HG02973 (cell line): ENCODE results near the gene KBTBD6.
"Not testable (repeated sequence)": the region's sequence is repeated elsewhere in the genome, so short reads cannot be mapped to it uniquely, and the experiment has no call there.

Experiments used
- ATAC-seq: cut with Tn5 transposase; IDR thresholded peaks from one replicate; pipeline ENCODE4 v1.9.1; 2021; ENCODE audit warnings: moderate library complexity; ENCODE audit not compliant: unreplicated experiment

KBTBD6 gene, protein sequence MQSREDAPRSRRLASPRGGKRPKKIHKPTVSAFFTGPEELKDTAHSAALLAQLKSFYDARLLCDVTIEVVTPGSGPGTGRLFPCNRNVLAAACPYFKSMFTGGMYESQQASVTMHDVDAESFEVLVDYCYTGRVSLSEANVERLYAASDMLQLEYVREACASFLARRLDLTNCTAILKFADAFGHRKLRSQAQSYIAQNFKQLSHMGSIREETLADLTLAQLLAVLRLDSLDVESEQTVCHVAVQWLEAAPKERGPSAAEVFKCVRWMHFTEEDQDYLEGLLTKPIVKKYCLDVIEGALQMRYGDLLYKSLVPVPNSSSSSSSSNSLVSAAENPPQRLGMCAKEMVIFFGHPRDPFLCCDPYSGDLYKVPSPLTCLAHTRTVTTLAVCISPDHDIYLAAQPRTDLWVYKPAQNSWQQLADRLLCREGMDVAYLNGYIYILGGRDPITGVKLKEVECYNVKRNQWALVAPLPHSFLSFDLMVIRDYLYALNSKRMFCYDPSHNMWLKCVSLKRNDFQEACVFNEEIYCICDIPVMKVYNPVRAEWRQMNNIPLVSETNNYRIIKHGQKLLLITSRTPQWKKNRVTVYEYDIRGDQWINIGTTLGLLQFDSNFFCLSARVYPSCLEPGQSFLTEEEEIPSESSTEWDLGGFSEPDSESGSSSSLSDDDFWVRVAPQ

GRCh38 chr13:41132512-41133152, at the start of gene KBTBD6:
TSS of gene KBTBD6 (minus strand) at chr13:41132802. CDS start at chr13:41132511, 291 bp downstream.
- ATAC-seq = peak; percentile 94

DNA sequence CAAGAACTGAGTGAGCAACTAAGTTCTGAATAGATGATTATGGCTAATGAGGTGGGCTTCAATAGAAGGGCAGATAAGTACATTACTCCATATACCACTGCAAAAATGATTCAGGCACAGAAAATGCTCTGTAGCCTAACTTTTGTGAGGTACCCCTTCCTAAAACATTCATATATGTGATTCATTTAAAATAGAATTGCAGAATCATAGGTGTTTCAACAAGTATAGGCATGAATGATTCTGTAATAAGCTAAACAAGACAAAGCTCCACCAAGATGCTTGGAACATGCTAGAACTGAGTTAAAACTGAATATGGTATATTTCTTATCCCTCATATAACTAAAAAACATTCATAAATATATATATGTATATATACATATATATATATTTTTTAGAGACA, 49.6 kb upstream of the KBTBD6 start:
- ATAC-seq = no peak

DNA sequence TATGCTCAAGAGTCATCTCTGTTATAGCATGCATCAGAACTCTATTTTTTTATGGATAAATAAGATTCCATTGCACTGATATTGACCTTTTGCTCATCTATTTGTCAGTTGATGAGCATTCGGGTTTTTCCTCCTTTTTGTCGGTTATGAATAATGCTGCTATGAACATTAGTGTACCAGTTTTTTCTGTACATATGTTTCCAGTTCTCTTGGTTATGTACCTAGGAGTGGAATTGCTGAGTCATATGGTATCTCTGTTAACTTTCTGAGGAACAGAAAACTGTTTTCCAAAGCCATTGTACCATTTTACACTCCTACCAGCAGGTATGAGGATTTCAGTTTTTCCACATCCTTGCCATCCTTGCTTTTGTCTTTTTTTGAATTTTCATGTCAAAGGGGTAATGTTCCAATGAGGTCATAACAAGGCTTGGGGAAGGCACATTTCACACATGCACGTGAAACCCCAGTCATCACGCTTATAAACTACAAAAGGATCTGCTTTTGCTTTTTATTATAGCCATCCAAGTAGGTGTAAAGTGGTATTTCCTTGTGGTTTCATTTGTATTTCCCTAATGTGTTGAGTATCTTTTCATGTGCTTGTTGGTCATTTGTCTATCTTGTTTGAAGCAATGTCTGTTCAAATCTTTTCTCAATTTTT, 47.1 kb upstream of the KBTBD6 start:
- ATAC-seq = no peak

GRCh38 chr13:41178040-41178439, 45.4 kb upstream of the KBTBD6 start:
- no peak for ATAC-seq

DNA sequence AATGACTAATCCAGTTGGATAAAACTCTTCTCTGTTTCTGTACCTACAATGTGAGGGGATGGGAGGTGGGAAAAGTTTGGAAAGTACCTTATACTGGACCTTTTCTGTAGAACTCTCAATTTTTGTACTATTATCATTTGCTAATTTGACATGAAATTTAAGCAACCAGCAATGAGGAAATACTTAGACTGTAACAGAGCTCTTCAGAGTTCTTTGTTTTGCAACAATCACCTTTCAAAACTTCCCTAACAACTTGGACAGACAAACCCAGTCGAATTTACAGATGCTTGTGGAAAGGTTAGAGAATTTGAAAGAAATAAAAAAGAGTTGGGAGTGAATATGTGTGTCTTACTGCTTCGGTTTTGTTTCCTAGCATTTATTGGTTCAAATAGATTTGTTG, 45.0 kb upstream of the KBTBD6 start:
- no peak for ATAC-seq

DNA sequence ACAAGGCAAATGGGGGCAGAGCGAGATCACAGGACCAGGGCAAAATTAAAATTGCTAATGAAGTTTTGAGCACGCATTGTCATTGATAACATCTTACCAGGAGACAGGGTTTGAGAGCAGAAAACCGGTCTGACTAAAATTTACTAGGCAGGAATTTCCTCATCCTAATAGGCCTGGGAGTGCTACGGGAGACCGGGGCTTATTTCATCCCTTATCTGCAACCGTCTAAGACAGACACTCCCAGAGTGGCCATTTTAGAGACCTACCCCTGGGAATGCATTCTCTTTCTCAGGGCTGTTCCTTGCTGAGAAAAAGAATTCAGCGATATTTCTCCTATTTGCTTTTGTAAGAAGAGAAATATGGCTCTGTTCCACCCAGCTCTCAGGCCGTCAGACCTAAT, 43.0 kb upstream of the KBTBD6 start:
- not testable (repeated sequence) for ATAC-seq

- no peak for ATAC-seq
Measured at GRCh38 chr13:41162151-41162550, 29.5 kb upstream of the KBTBD6 start.

DNA sequence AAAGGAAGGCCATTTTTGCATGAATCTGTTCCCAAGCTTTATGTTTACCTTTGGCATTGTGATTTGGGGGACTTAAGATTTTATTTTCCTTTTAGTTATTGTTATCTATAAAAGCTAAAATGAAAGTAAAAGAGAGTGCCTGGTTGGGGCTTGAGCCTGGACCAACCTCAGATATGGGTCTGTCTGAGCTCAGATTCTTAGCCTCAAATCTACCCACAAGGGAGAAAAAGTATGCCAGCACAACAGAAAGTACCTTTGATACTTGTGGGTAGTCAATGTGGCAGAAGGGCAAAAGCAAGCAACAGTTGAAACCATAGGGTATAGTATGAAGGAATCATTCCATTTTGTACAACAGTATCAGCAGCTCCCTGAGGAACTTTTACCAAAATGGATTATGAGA, 26.6 kb upstream of the KBTBD6 start:
- no peak for ATAC-seq

DNA sequence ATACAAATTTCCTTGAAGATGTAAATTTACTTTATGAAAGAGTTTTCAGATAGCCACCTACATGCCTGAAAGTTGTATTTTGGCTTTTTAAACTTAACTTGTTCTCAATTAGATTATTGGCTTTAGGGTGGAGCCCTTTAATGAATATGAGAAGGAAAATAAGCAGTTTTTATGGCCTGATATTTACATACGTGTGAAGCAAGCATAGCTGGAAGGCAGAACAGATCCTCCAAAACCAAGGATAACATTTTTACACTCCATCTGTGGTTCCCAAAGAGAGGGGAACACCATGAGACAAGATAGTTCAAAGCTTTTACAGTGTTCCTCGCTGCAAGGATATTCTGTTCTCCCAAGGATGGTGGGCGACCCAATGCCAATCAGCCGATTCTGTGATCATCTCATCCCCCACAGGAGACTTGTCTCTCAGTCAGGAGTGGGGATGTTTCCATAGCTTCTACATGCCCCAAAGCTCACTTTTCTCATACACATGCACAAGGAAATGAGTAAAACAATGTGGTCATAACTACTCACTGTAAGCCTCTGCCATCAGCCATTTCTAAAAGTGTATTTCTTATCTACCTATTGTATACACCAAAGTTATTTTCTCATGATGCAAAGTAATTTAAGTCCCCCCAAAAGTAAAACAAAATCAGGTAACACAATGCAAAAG, 24.6 kb upstream of the KBTBD6 start:
- no peak for ATAC-seq

GRCh38 chr13:41156620-41157019, 24.0 kb upstream of the KBTBD6 start:
- no peak for ATAC-seq

DNA sequence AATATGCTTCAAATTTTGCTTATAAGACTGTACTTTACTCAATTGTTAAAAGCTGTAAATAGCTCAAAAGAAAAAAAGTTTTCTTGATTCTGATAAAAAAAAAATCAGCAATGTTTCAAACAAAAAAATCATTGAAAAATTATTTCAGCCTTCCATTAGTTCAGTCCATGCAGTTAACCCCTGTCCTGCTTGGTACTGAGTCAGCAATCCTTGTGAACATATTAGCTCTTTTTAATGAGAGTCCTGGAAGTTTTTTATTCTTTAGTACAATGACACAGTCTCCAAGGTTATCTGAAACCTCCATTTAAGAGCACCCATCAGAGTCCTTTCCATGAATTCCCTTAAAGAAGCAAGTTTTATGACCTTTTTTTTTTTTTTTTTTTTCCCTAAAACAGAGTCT, 21.4 kb upstream of the KBTBD6 start:
- ATAC-seq = no peak

DNA sequence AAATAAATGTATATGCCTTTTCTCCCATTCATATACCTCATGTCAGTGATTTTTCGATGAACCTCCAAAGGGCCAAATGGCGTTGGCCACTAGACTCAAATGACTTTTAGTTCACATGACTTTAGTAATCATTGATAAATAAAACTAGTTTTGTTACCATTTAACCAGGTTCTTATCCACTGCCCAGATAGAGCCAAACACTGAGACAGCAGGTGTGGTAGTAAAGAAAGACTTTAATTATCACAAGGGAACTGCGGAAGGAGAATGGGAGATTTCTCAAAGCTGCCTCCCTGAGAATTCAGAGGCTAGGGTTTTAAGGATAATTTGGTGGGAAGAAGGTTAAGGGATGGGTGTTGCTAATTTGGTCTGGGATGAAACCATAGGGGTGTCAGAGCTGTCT, 19.4 kb upstream of the KBTBD6 start:
- no peak for ATAC-seq

- no peak for ATAC-seq
Measured at GRCh38 chr13:41150058-41150457, 17.5 kb upstream of the KBTBD6 start.

- ATAC-seq = no peak
Measured at GRCh38 chr13:41148419-41149283, 16.0 kb upstream of the KBTBD6 start.

- ATAC-seq = no peak
Measured at GRCh38 chr13:41145136-41145908, 12.7 kb upstream of the KBTBD6 start.

- no peak for ATAC-seq
Measured at GRCh38 chr13:41144576-41144975, 12.0 kb upstream of the KBTBD6 start.

DNA sequence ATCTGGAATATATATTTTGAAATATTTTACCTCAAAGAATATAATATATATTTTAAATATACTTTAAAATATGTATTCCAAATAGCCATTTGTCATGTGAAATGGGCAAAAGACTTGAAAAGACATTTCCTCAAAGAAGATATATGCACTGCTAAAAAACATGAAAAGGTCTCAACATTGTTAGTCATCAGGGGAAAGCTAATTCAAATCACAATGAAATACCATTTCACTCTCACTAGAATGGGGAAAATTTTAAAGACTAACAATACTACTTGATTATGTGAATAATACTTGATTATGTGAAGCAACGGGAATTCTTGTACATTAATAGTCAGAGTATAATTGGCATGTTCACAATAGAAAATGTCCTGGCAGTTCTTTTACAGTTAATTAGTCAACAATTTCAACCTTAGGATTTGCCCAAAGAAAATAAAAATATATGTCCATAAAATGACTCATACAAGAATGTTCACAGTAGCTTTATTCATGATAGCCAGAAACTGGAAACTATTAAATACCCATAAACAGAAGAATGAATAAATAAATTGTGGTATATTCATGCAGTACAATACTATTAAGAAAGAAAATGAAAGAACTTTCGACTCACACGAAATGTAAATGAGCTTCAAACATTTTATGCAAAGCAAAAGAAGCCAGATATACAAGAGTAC, 6.8 kb upstream of the KBTBD6 start:
- no peak for ATAC-seq

- ATAC-seq = no peak
Measured at GRCh38 chr13:41137951-41138350, 5.3 kb upstream of the KBTBD6 start.

DNA sequence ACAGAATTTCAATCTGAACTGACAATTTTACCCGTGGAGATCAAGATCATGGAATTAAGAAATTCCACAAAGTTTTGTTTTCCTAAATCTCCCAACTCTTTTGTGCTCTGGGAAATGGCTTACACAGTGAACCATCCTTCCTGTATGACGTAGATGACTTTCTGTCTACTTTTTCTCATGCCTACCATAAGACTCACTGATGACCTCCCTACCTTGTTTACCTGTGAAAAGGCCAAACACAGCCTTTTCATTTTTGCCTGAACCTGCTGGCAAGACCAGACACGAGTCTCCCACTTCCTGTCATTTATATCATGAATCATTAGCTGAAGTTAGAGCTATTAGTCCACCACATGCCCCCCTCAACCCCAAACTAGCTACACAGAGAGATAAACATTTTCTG, 4.6 kb upstream of the KBTBD6 start:
- ATAC-seq = no peak
